AG04450 (cell line): ENCODE results near the gene STEAP3. TPM values are rescaled to one million over a fixed set of nuclear protein-coding genes. Genes with fewer than 3 reads are reported as not detected.

Experiments used
- CTCF ChIA-PET: fragments of 300-600, 350-600 bp; formaldehyde crosslinking; extraction: SDS; loops from one replicate; lab custom pipeline; 2022; ENCODE audit warnings: antibody characterized with exemption, inconsistent platforms; lab: Charles Lee
- POLR2A ChIA-PET: fragments of 350-600 bp; formaldehyde crosslinking; extraction: SDS; loops from one replicate; lab custom pipeline; 2021; ENCODE audit warnings: antibody characterized with exemption, inconsistent platforms; lab: Yijun Ruan, JAX
- DNase-seq: peaks from one replicate; pipeline ENCODE4 v3.0.0-alpha.2; 2011; ENCODE audit warnings: low read depth, low spot score
- H3K27ac ChIP-seq: one replicate; pipeline ENCODE4 v1.5.1; 2012; ENCODE audit warnings: low read depth, low read length, control low read depth
- H3K27me3 ChIP-seq: one replicate; pipeline ENCODE4 v1.6.0; 2012; ENCODE audit warnings: low read length; ENCODE audit not compliant: control insufficient read depth, insufficient read depth
- H3K4me3 ChIP-seq: 2 replicates; pipeline ENCODE4 v1.5.1; 2011; ENCODE audit warnings: mild to moderate bottlenecking, low read depth, low read length, control low read depth
- H3K9me3 ChIP-seq: 2 replicates; pipeline ENCODE4 v1.5.1; 2012; ENCODE audit warnings: low read length; ENCODE audit not compliant: control insufficient read depth, insufficient read depth
- polyA plus RNA-seq: library from polyadenylated mRNA; depleted of rRNA; stranded (reverse); fragments of >200 nt; gene quantifications from 2 replicates; pipeline ENCODE4 v1.2.3, GENCODE V29; 2011
- TF ChIP-seq, protein P1 (sequence below): IDR thresholded peaks from 2 replicates; pipeline ENCODE4 v1.5.1; 2011; ENCODE audit warnings: low read depth, low read length, control low read depth, inconsistent platforms

The STEAP3 gene
- polyA plus RNA-seq, 1 experiment = 34.3 TPM

GRCh38 chr2:119243621-119244020 lies 20.0 kb downstream of the STEAP3 start:
- DNase-seq = no peak
- Histone ChIP-seq H3K4me3 (no peak overlapping the region), H3K27me3 (no peaks in the 10 kb centered on the region), H3K27ac (no peak overlapping the region), H3K9me3 (peaks cover 11% of the 10 kb centered on the region)
- ChIA-PET POLR2A (no interaction called here), CTCF (interaction anchor here (0.8 kb wide), 1 partner anchor 232 kb away, joined by 5 read pairs; no protein-coding TSS in a partner anchor)
- TF ChIP-seq, protein P1, sequence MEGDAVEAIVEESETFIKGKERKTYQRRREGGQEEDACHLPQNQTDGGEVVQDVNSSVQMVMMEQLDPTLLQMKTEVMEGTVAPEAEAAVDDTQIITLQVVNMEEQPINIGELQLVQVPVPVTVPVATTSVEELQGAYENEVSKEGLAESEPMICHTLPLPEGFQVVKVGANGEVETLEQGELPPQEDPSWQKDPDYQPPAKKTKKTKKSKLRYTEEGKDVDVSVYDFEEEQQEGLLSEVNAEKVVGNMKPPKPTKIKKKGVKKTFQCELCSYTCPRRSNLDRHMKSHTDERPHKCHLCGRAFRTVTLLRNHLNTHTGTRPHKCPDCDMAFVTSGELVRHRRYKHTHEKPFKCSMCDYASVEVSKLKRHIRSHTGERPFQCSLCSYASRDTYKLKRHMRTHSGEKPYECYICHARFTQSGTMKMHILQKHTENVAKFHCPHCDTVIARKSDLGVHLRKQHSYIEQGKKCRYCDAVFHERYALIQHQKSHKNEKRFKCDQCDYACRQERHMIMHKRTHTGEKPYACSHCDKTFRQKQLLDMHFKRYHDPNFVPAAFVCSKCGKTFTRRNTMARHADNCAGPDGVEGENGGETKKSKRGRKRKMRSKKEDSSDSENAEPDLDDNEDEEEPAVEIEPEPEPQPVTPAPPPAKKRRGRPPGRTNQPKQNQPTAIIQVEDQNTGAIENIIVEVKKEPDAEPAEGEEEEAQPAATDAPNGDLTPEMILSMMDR = no peak

GRCh38 chr2:119245076-119245840 lies 21.6 kb downstream of the STEAP3 start:
- no peak for DNase-seq
- TF ChIP-seq, protein P1 = no peak
- H3K27me3 ChIP-seq = no peaks in the 10 kb centered on the region
- H3K4me3 ChIP-seq = no peak overlapping the region
- ChIA-PET POLR2A (no interaction called here), CTCF (interaction anchor here (1.3 kb wide), 1 partner anchor 19 kb away, joined by 3 read pairs; no protein-coding TSS in a partner anchor)
- H3K9me3 ChIP-seq = peaks cover 11% of the 10 kb centered on the region
- H3K27ac ChIP-seq = no peak overlapping the region

DNA sequence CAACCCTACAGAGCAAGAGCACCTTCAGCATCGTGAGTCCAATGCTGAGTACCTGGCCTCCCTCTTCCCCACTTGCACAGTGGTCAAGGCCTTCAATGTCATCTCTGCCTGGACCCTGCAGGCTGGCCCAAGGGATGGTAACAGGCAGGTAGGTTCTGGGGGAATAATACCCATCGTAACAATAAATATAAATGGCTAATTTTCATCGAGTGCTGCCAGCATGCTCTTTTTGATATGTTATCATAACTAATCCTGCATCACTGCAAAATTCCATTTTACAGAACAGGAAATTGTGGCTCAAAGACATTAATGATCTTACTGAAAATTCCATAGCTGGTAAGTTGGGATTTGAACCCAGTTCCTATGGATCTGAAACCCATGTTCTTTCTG lies 22.2 kb downstream of the STEAP3 start:
- ChIA-PET CTCF (interaction anchor here (1.3 kb wide), 1 partner anchor 19 kb away, joined by 3 read pairs; no protein-coding TSS in a partner anchor), POLR2A (no interaction called here)
- peaks cover 11% of the 10 kb centered on the region for H3K9me3 ChIP-seq
- TF ChIP-seq, protein P1 = no peak
- no peak overlapping the region for H3K4me3 ChIP-seq
- DNase-seq = no peak
- no peak overlapping the region for H3K27ac ChIP-seq
- H3K27me3 ChIP-seq = no peaks in the 10 kb centered on the region

DNA sequence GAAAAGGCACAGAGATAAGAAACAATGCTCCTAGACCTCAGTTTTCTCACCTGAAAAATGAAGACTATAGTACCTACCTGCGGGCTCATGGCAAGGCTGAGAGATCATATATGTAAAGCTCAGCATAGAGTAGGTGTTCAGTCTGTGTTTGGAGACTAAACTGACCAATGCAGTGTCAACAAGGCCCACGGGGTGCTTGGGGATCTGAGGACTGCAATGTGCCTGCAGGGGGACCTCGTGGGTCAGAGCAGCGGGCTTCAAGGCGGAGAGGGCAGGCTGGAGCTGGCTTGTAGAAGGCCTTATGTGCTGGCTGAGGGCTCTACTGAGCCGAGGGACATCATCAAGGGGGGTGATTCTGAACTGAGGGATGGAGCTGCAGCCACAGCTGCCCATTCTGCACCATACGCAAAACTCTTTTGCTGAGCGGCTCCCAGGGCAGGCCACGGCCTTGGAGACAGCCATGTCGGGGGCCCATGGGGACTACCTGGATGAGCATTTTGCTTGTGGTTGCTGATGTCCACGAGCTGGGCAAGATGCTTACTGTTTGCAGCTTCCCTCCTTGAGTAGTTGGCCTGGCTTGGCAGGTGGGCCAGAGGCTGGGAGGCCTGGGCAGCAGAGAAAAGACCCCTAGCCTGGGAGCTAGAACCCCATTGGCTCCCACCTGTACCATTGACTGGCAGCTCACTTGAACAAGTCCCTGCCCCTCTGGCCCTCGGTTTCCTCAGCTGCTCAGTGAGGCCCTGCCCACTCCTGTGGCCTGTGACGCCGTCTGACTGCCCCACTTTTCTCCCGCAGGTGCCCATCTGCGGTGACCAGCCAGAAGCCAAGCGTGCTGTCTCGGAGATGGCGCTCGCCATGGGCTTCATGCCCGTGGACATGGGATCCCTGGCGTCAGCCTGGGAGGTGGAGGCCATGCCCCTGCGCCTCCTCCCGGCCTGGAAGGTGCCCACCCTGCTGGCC lies 23.5 kb downstream of the STEAP3 start:
- Histone ChIP-seq H3K27me3 (no peaks in the 10 kb centered on the region), H3K4me3 (no peak overlapping the region), H3K9me3 (peaks cover 11% of the 10 kb centered on the region), H3K27ac (no peak overlapping the region)
- TF ChIP-seq, protein P1 = no peak
- no peak for DNase-seq
- CTCF ChIA-PET = interaction anchor here (1.3 kb wide), 1 partner anchor 17 kb away, joined by 3 read pairs; no protein-coding TSS in a partner anchor
- POLR2A ChIA-PET = no interaction called here
